ENCODE measurements around the gene ADH1B.
"Not testable (repeated sequence)": the region's sequence is repeated elsewhere in the genome, so short reads cannot be mapped to it uniquely, and the experiment has no call there.

Gene ADH1B

GRCh38 chr4:99321241-99322191, at the start of gene ADH1B:
Gene ADH1B, minus strand, starts transcription at chr4:99321401. Its CDS starts 70 bp downstream, at chr4:99321331.
- TF ChIP-seq, protein P1, sequence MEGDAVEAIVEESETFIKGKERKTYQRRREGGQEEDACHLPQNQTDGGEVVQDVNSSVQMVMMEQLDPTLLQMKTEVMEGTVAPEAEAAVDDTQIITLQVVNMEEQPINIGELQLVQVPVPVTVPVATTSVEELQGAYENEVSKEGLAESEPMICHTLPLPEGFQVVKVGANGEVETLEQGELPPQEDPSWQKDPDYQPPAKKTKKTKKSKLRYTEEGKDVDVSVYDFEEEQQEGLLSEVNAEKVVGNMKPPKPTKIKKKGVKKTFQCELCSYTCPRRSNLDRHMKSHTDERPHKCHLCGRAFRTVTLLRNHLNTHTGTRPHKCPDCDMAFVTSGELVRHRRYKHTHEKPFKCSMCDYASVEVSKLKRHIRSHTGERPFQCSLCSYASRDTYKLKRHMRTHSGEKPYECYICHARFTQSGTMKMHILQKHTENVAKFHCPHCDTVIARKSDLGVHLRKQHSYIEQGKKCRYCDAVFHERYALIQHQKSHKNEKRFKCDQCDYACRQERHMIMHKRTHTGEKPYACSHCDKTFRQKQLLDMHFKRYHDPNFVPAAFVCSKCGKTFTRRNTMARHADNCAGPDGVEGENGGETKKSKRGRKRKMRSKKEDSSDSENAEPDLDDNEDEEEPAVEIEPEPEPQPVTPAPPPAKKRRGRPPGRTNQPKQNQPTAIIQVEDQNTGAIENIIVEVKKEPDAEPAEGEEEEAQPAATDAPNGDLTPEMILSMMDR (IDR thresholded peaks at IDR 0.05; ENCODE audit: control insufficient read depth, extremely low read depth, insufficient read depth) = no peak
- DNase-seq (ENCODE audit: low read depth) = no peak
- H3K4me3 ChIP-seq (ENCODE audit: low read depth, low read length) = no peak within 1 kb of the TSS

DNA sequence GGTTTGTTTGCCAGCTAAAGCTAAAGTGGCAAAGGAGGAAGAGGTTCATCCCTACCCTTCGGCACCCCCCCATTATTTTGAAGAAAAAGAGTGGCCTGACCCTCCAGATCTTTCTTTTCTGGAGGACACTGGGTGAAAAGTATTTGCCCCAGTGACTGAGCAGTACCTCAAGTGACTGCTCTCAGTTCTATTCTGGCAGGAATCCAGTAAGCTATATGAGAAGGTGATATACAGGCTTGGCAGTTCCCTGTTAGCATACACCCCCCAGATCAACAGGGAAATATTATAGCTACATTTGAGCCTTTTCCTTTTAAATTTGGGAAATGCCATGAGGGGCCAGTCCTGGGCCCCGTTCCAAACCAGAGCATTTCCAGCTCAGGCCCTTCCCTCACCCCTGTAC, 46.6 kb upstream of the ADH1B start:
- not testable (repeated sequence) for H3K4me3 ChIP-seq (ENCODE audit: low read depth, low read length); DNase-seq (ENCODE audit: low read depth)

DNA sequence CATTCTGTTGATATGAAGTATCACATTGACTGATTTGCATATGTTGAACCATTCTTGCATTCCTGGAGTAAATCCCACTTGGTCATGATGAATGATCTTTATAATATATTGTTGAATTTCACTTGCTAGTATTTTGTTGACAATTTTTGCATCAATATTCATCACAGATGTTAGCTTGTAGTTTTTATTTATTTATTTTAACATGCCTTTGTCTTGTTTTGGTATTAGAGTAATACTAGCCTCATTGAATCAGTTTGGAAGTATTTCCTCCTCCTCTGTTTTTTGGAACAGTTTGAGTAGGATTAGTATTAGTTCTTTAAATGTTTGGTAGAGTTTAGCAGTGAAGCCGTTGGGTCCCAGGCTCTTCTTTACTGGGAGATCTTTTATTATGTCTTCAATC, 45.3 kb upstream of the ADH1B start:
- TF ChIP-seq, protein P1 (IDR thresholded peaks at IDR 0.05; ENCODE audit: control insufficient read depth, extremely low read depth, insufficient read depth) = no peak
- no peak for DNase-seq (ENCODE audit: low read depth)
- H3K4me3 ChIP-seq (ENCODE audit: low read depth, low read length) = no peak overlapping the region

- TF ChIP-seq, protein P1 (IDR thresholded peaks at IDR 0.05; ENCODE audit: control insufficient read depth, extremely low read depth, insufficient read depth) = no peak
- DNase-seq (ENCODE audit: low read depth) = no peak
- H3K4me3 ChIP-seq (ENCODE audit: low read depth, low read length) = no peak overlapping the region
Observed at GRCh38 chr4:99362768-99363167, 41.6 kb upstream of the ADH1B start.

DNA sequence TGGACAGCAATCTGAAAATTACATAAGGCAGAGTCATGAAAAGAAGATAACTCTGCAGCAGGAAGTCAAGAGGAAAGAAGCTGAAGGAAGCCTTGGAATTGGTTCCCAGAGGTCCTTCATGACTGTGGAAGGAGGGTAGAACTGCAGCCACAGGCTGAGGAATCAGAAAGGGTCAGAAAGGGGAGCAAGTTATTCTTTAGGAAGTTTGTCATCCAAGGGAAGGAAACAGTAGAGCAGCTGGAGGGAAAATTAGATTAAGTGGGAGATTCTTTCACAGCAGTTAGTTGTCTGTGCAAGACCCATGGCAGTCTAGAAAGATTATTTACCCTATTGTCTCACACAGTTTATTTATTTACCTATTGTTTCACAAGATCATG, 40.7 kb upstream of the ADH1B start:
- no peak for DNase-seq (ENCODE audit: low read depth)
- TF ChIP-seq, protein P1 (IDR thresholded peaks at IDR 0.05; ENCODE audit: control insufficient read depth, extremely low read depth, insufficient read depth) = no peak
- H3K4me3 ChIP-seq (ENCODE audit: low read depth, low read length) = no peak overlapping the region

DNA sequence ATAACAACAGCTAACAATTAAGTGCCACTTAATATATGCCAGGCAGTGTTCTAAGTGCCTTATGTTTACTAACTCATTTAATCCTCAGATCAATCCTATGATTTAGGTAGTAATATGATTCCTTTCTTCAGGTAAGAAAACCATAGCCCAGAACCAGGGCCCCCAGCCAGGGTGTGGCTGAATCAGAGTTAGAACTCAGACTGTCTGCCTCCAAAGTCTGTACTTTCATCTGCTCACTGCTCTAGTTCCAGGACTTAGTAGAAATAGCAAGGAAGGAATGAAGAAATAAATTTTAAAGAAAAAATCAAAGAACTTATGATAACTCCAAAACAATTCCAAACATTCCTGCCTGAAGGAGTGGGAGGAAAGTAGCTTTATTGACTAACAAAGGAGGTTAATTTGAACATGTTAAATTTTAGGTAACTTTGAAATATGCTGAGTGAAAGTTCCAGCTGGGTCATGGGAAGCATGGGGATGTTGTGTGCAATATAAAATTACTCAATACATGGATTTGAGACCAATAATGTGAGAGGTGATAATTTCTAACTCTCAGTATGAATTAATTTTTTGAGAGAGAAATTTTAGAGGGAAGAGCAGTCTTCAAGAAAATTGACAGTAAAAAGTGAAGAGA, 40.2 kb upstream of the ADH1B start:
- no peak overlapping the region for H3K4me3 ChIP-seq (ENCODE audit: low read depth, low read length)
- TF ChIP-seq, protein P1 (IDR thresholded peaks at IDR 0.05; ENCODE audit: control insufficient read depth, extremely low read depth, insufficient read depth) = no peak
- no peak for DNase-seq (ENCODE audit: low read depth)

DNA sequence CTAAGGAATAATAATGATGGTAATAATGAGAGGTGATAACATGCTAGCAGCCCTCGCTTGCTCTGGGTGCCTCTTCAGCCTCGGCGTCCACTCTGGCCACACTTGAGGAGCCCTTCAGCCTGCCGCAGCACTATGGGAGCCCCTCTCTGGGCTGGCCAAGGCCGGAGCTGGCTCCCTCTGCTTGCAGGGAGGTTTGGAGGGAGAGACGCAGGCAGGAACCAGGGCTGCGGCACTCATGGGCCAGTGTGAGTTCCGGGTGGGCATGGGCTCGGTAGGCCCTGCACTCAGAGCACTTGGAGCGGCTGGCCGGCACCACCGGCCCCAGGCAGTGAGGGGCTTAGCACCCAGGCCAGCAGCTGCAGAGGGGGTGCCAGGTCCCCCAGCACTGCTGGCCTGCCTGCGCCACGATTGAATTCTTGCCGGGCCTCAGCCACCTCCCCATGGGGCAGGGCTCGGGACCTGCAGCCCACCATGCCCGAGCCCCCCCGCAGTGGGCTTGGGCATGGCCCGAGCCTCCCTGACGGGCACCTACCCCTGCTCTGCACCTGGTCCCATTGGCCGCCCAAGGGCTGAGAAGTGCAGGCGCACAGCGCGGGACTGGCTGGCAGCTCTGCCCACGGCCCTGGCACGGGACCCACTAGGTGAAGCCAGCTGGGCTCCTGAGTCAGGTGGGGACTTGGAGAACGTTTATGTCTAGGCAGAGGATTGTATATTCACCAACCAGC, 38.4 kb upstream of the ADH1B start:
- no peak overlapping the region for H3K4me3 ChIP-seq (ENCODE audit: low read depth, low read length)
- DNase-seq (ENCODE audit: low read depth) = no peak
- TF ChIP-seq, protein P1 (IDR thresholded peaks at IDR 0.05; ENCODE audit: control insufficient read depth, extremely low read depth, insufficient read depth) = no peak
